NCI-H748 treated with DMSO at 0.1 percent for 48 hours (cell line): Measurements from ENCODE around the gene SCGB1D1.

Source experiments
- DNase-seq: peaks from one replicate; lab custom pipeline; 2025; lab: John Stamatoyannopoulos, UW

The SCGB1D1 gene

GRCh38 chr11:62190011-62190410 lies at the start of gene SCGB1D1:
SCGB1D1 (plus strand) TSS chr11:62190216; CDS start chr11:62190285, 69 bp downstream.
- no peak for DNase-seq

GRCh38 chr11:62140304-62141110 lies 49.5 kb upstream of the SCGB1D1 start:
- no peak for DNase-seq

- no peak for DNase-seq
Measured at GRCh38 chr11:62141111-62142042, 48.6 kb upstream of the SCGB1D1 start.

- DNase-seq, result no peak
Measured at GRCh38 chr11:62142043-62142375, 48.0 kb upstream of the SCGB1D1 start.

- DNase-seq, result no peak
Measured at GRCh38 chr11:62142921-62143320, 47.1 kb upstream of the SCGB1D1 start.

GRCh38 chr11:62143727-62144126 lies 46.3 kb upstream of the SCGB1D1 start:
- DNase-seq, result no peak

- no peak for DNase-seq
Measured at GRCh38 chr11:62144641-62145255, 45.3 kb upstream of the SCGB1D1 start.

- DNase-seq, result no peak
Measured at GRCh38 chr11:62145261-62145871, 44.6 kb upstream of the SCGB1D1 start.

- DNase-seq, result no peak
Measured at GRCh38 chr11:62146476-62147200, 43.4 kb upstream of the SCGB1D1 start.

- DNase-seq, result no peak
Measured at GRCh38 chr11:62147545-62147944, 42.5 kb upstream of the SCGB1D1 start.

GRCh38 chr11:62148271-62148980 lies 41.6 kb upstream of the SCGB1D1 start:
- no peak for DNase-seq

- DNase-seq, result no peak
Measured at GRCh38 chr11:62149986-62150886, 39.8 kb upstream of the SCGB1D1 start.

- no peak for DNase-seq
Measured at GRCh38 chr11:62150887-62151736, 38.9 kb upstream of the SCGB1D1 start.

- no peak for DNase-seq
Measured at GRCh38 chr11:62151737-62152102, 38.3 kb upstream of the SCGB1D1 start.

GRCh38 chr11:62152245-62153086 lies 37.5 kb upstream of the SCGB1D1 start:
- no peak for DNase-seq

- no peak for DNase-seq
Measured at GRCh38 chr11:62153087-62153395, 37.0 kb upstream of the SCGB1D1 start.

- DNase-seq, result no peak
Measured at GRCh38 chr11:62153617-62154016, 36.4 kb upstream of the SCGB1D1 start.

- DNase-seq, result no peak
Measured at GRCh38 chr11:62157603-62158002, 32.4 kb upstream of the SCGB1D1 start.
